Lower leg skin (tissue), 4 donors: ENCODE measurements around the gene TAS2R46. TPM values are rescaled to one million over a fixed set of nuclear protein-coding genes. Genes with fewer than 3 reads are reported as not detected.

Experiments used
- DNase-seq, 2 donors: peaks; one replicate each; pipeline ENCODE4 v3.0.0-alpha.2; 2019; ENCODE audit warnings: low spot score in 2 of 2
- H3K4me3 ChIP-seq: fragments of 200-600 bp; sonication (generic); 2 replicates; pipeline ENCODE4 v1.5.1; 2017; ENCODE audit warnings: mild to moderate bottlenecking, low read depth; ENCODE audit not compliant: poor library complexity, severe bottlenecking
- CTCF ChIP-seq, 3 donors: fragments of 450-650 bp; IDR thresholded peaks; one replicate each; pipeline ENCODE4 v1.5.1; 2016; ENCODE audit warnings: antibody characterized with exemption in 3 of 3, mild to moderate bottlenecking in 3 of 3, moderate library complexity in 2 of 3
- POLR2A ChIP-seq, 2 donors: fragments of 450-650 bp; IDR thresholded peaks; one replicate each; pipeline ENCODE4 v1.6.1; 2016 to 2017; ENCODE audit warnings: antibody characterized with exemption in 2 of 2, mild to moderate bottlenecking in 1 of 2, moderate library complexity in 1 of 2
- WGBS, 2 donors: methylation state at CpG; one replicate each; pipeline ENCODE4 v1.1.5; 2018; 5-methylcytosine and 5-hydroxymethylcytosine counted together
- intact Hi-C: fragments of 100-400 bp; cut with DNase I; formaldehyde crosslinking; loops from one replicate; pipeline ENCODE4 v1.15.0; 2023; ENCODE audit warnings: low total_unique reads
- total RNA-seq, 4 donors: library from RNA; depleted of rRNA; stranded (reverse); fragments of >200 nt; gene quantifications; one replicate each; pipeline ENCODE4 v1.1.0, GENCODE V29; 2016

Gene TAS2R46
- total RNA-seq, 4 donors from 2014 or later, result 0.57 to 1.1 (median 0.68) TPM; not detected in 1

DNA sequence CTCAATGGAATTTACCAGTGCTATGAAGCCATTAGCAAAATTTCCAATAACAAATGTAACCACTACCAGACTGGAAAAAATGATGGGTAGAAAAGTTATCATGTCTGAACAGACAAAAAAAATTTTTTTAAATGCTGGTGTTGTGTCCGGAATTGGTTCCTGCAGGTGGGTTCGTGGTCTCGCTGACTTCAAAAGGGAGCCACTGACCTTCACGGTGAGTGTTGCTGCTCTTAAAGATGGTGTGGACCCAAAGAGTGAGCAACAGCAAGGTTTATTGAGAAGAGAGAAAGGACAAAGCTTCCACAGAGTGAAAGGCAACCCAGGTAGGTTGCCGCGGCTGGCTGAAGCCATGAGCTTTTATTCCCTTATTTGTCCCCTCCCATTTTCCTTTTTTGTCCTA, 30.0 kb upstream of the TAS2R46 start, which contains the start of gene TAS2R43:
Gene TAS2R43, minus strand, starts transcription at position 186 of the 400 bp plus-strand sequence. Its CDS starts 84 bp downstream, at position 102.
- 94 to 96% methylated on average over 6 of the region's 6 CpGs for whole genome bisulfite sequencing, 2 donors
- intact Hi-C loops, result no loop called here
- no peak for DNase-seq
- no peak within 1 kb of the TSS for H3K4me3 ChIP-seq
- TF ChIP-seq POLR2A (IDR thresholded peaks at IDR 0.05) (no peak), CTCF (IDR thresholded peaks at IDR 0.05) (no peak)

- no peak overlapping the region for H3K4me3 ChIP-seq
- DNase-seq, result no peak
- TF ChIP-seq POLR2A (IDR thresholded peaks at IDR 0.05) (no peak), CTCF (IDR thresholded peaks at IDR 0.05) (no peak)
- intact Hi-C loops, result no loop called here
- WGBS, 2 donors, result 89 to 91% methylated on average over 5 of the region's 5 CpGs
Observed at GRCh38 chr12:11089246-11089645, 27.2 kb upstream of the TAS2R46 start.

- intact Hi-C loops, result no loop called here
- TF ChIP-seq POLR2A (IDR thresholded peaks at IDR 0.05) (no peak), CTCF (IDR thresholded peaks at IDR 0.05) (no peak)
- 71% methylated on average over 3 of the region's 3 CpGs for WGBS, 2 donors
- no peak for DNase-seq
- H3K4me3 ChIP-seq, result no peak overlapping the region
Observed at GRCh38 chr12:11085419-11085818, 23.3 kb upstream of the TAS2R46 start.

GRCh38 chr12:11081987-11082386, 19.9 kb upstream of the TAS2R46 start:
- WGBS, 2 donors, result 92 to 100% methylated on average over 2 of the region's 2 CpGs
- intact Hi-C loops, result no loop called here
- no peak for TF ChIP-seq POLR2A (IDR thresholded peaks at IDR 0.05)
- TF ChIP-seq CTCF (IDR thresholded peaks at IDR 0.05), result no peak
- no peak overlapping the region for H3K4me3 ChIP-seq
- no peak for DNase-seq

GRCh38 chr12:11078246-11078645, 16.2 kb upstream of the TAS2R46 start:
- no peak overlapping the region for H3K4me3 ChIP-seq
- intact Hi-C loops, result no loop called here
- TF ChIP-seq POLR2A (IDR thresholded peaks at IDR 0.05), result no peak
- TF ChIP-seq CTCF (IDR thresholded peaks at IDR 0.05), result no peak
- DNase-seq, result no peak
- WGBS, 2 donors, result 92 to 93% methylated on average over 1 of the region's 1 CpG

GRCh38 chr12:11075642-11076041, 13.5 kb upstream of the TAS2R46 start:
- H3K4me3 ChIP-seq, result no peak overlapping the region
- DNase-seq, result no peak
- intact Hi-C loops, result no loop called here
- TF ChIP-seq POLR2A (IDR thresholded peaks at IDR 0.05) (no peak), CTCF (IDR thresholded peaks at IDR 0.05) (no peak)
- 76 to 84% methylated on average over 3 of the region's 3 CpGs for WGBS, 2 donors
